Endothelial cell of umbilical vein (primary cell): ENCODE results near the gene PHF2. TPM values are rescaled to one million over a fixed set of nuclear protein-coding genes. Genes with fewer than 3 reads are reported as not detected.

Experiments used
- BruUV-seq: library from RNA; stranded (reverse); fragments of 400-500 nt; replicated peaks from 2 replicates; lab custom pipeline; 2021; lab: Mats Ljungman, UMichigan
- CTCF ChIA-PET: fragments of 300-600, 350-600 bp; sonication (Branson Sonifier 250); formaldehyde crosslinking; loops from one replicate; lab custom pipeline; 2021; ENCODE audit warnings: antibody characterized with exemption, inconsistent platforms; lab: Charles Lee
- POLR2A ChIA-PET: fragments of 300-600, 350-600 bp; sonication (Branson Sonifier 250); formaldehyde crosslinking; loops from one replicate; lab custom pipeline; 2021; ENCODE audit warnings: antibody characterized with exemption, inconsistent platforms; lab: Charles Lee
- DNase-seq: peaks from one replicate; pipeline ENCODE4 v3.0.0-alpha.2; 2011; ENCODE audit warnings: low read depth, low spot score
- FAIRE-seq: peaks from 2 replicates; lab custom pipeline; 2011; peaks lifted over from hg19 to GRCh38; lab: Jason Lieb, UNC
- H2AFZ ChIP-seq: 2 replicates; pipeline ENCODE4 v1.6.0; 2012; ENCODE audit warnings: low read depth, low read length, control low read depth, inconsistent platforms
- H3K27ac ChIP-seq: 2 replicates; pipeline ENCODE4 v1.5.1; 2011; ENCODE audit warnings: low read depth, mild to moderate bottlenecking, control low read depth, low read length, moderate library complexity; ENCODE audit not compliant: insufficient read depth
- H3K27me3 ChIP-seq, 2 experiments: 2 replicates each; pipeline versions ENCODE4 v1.6.0 to v1.6.1; 2011; ENCODE audit warnings: low read length in 2 of 2, mixed read lengths in 1 of 2; ENCODE audit not compliant: control insufficient read depth in 2 of 2, insufficient read depth in 2 of 2
- H3K36me3 ChIP-seq, 2 experiments: 2 replicates in 1 of 2; 3 replicates in 1 of 2; pipeline ENCODE4 v1.5.1; 2011; ENCODE audit warnings: low read length in 2 of 2, mild to moderate bottlenecking in 1 of 2, moderate library complexity in 1 of 2; ENCODE audit not compliant: control insufficient read depth in 2 of 2, insufficient read depth in 2 of 2; ENCODE audit errors: extremely low read depth in 1 of 2
- H3K4me1 ChIP-seq: 3 replicates; pipeline ENCODE4 v1.5.1; 2011; ENCODE audit warnings: mild to moderate bottlenecking, low read length; ENCODE audit not compliant: control insufficient read depth, insufficient read depth; ENCODE audit errors: extremely low read depth
- H3K4me2 ChIP-seq: 2 replicates; pipeline ENCODE4 v1.6.1; 2011; ENCODE audit warnings: low read length, control low read depth, mixed read lengths; ENCODE audit not compliant: insufficient read depth
- H3K4me3 ChIP-seq, 3 experiments: fragments of 200-600 bp in 1 of 3; sonication (generic), shearing (Covaris generic) in 1 of 3; replicated peaks in 1 of 3; 2 replicates each; pipeline ENCODE4 v1.5.1; 2011 to 2016; ENCODE audit warnings: control low read depth in 3 of 3, low read length in 3 of 3, mild to moderate bottlenecking in 2 of 3, inconsistent platforms in 1 of 3, low read depth in 1 of 3, moderate library complexity in 1 of 3; ENCODE audit not compliant: insufficient read depth in 1 of 3
- H3K79me2 ChIP-seq: 2 replicates; pipeline ENCODE4 v1.6.0; 2012; ENCODE audit warnings: low read length, inconsistent platforms; ENCODE audit not compliant: control insufficient read depth, insufficient read depth
- H3K9ac ChIP-seq: replicated peaks from 2 replicates; pipeline ENCODE3; 2011; ENCODE audit warnings: low read length, control low read depth; ENCODE audit not compliant: insufficient read depth; ENCODE audit errors: extremely low read depth
- H3K9me1 ChIP-seq: replicated peaks from 3 replicates; pipeline ENCODE4 v1.6.0; 2011; ENCODE audit warnings: mild to moderate bottlenecking, low read length; ENCODE audit not compliant: control insufficient read depth, insufficient read depth; ENCODE audit errors: extremely low read depth
- H3K9me3 ChIP-seq: replicated peaks from 2 replicates; pipeline ENCODE4 v1.5.1; 2012; ENCODE audit warnings: low read length, inconsistent platforms; ENCODE audit not compliant: control insufficient read depth, insufficient read depth
- H4K20me1 ChIP-seq: replicated peaks from 2 replicates; pipeline ENCODE3; 2011; ENCODE audit warnings: mild to moderate bottlenecking, low read length; ENCODE audit not compliant: control insufficient read depth, insufficient read depth; ENCODE audit errors: extremely low read depth
- CTCF ChIP-seq, 2 donors: IDR thresholded peaks; 1 replicate in 1 of 2; 2 replicates in 1 of 2; pipeline ENCODE4 v1.5.1; 2011; ENCODE audit warnings: low read length in 2 of 2, mild to moderate bottlenecking in 2 of 2, moderate library complexity in 2 of 2, control low read depth in 1 of 2, inconsistent platforms in 1 of 2, low read depth in 1 of 2; ENCODE audit not compliant: insufficient read depth in 1 of 2; ENCODE audit errors: extremely low read depth in 1 of 2
- MAX ChIP-seq: IDR thresholded peaks from 2 replicates; pipeline ENCODE4 v1.6.1; 2011; ENCODE audit not compliant: insufficient read depth, insufficient read length
- MYC ChIP-seq: IDR thresholded peaks from one replicate; pipeline ENCODE4 v1.6.1; 2011; ENCODE audit warnings: mild to moderate bottlenecking, low read depth, low read length
- POLR2AphosphoS5 ChIP-seq: IDR thresholded peaks from 2 replicates; pipeline ENCODE4 v1.6.1; 2012; ENCODE audit warnings: low read depth, mild to moderate bottlenecking, control low read depth, low read length, moderate library complexity; ENCODE audit not compliant: insufficient read depth
- dilution Hi-C: fragments of 300-500 bp; cut with MboI; formaldehyde crosslinking; loops from one replicate; pipeline ENCODE4 v1.15.0; 2019; ENCODE audit warnings: low sequenced_read_pairs; ENCODE audit not compliant: extremely low pct_ligation_motif_present
- intact Hi-C: fragments of 100-400 bp; cut with micrococcal nuclease; formaldehyde crosslinking; loops from one replicate; pipeline ENCODE4 v1.10.0; 2022
- polyA plus RNA-seq, 4 experiments: library from polyadenylated mRNA; depleted of rRNA in 3 of 4; stranded (reverse) in 3 of 4; unstranded in 1 of 4; fragments of >200 nt; gene quantifications; 2 replicates each; pipeline versions ENCODE4 v1.2.1 to v1.2.3, GENCODE V29; 2011 to 2012; ENCODE audit warnings: missing spikeins in 1 of 4
- total RNA-seq: library from RNA; stranded (reverse); gene quantifications from 2 replicates; pipeline ENCODE4 v1.2.3, GENCODE V29; 2021

PHF2 gene
- total and polyA plus RNA-seq, 2 donors (not counting 3 experiments of a cell fraction or from before 2014, with no cell fraction given) = 9.8 to 22.5 TPM

- no peak overlapping the region for H3K4me2 ChIP-seq
- H2AFZ ChIP-seq = no peak overlapping the region
- H3K36me3 ChIP-seq = peaks cover 5 to 34% of the 10 kb centered on the region in 2 experiments
- H3K27ac ChIP-seq = no peak overlapping the region
- no TSS peak for BruUV-seq
- no peak for DNase-seq
- H3K79me2 ChIP-seq = no peaks in the 10 kb centered on the region
- dilution Hi-C loops (no loop called here), intact Hi-C loops (no loop called here)
- no peaks in the 10 kb centered on the region for H3K9me1 ChIP-seq
- ChIA-PET POLR2A (no interaction called here), CTCF (no interaction called here)
- no peak overlapping the region for H3K4me3 ChIP-seq
- H3K9ac ChIP-seq = no peak overlapping the region
- FAIRE-seq = no peak
- TF ChIP-seq POLR2AphosphoS5 = no peak
- no peaks in the 10 kb centered on the region for H3K9me3 ChIP-seq
- H4K20me1 ChIP-seq = no peaks in the 10 kb centered on the region
- no peaks in the 10 kb centered on the region for H3K4me1 ChIP-seq
- H3K27me3 ChIP-seq = no peaks in the 10 kb centered on the region
These were observed 73.4 kb downstream of the PHF2 start for GRCh38 chr9:93649610-93650261.

GRCh38 chr9:93650448-93650847 lies 74.1 kb downstream of the PHF2 start:
- FAIRE-seq = no peak
- peaks cover 5 to 35% of the 10 kb centered on the region in 2 experiments for H3K36me3 ChIP-seq

More at GRCh38 chr9:93650448-93650847, 74.1 kb downstream of the PHF2 start:
- ChIA-PET POLR2A (no interaction called here), CTCF (no interaction called here)
- BruUV-seq = no TSS peak
- no peaks in the 10 kb centered on the region for H3K4me1 ChIP-seq
- TF ChIP-seq MYC (no peak), CTCF (IDR thresholded peaks at IDR 0.05; ENCODE audit: extremely low read depth in 1 of 2, insufficient read depth in 1 of 2, low read depth in 1 of 2, low read length in 2 of 2) (no peak), POLR2AphosphoS5 (no peak), MAX (no peak)
- H2AFZ ChIP-seq = no peak overlapping the region
- no peak overlapping the region for H3K9ac ChIP-seq
- H3K4me3 ChIP-seq = no peak overlapping the region
- intact Hi-C loops (no loop called here), dilution Hi-C loops (no loop called here)
- no peak overlapping the region for H3K27ac ChIP-seq
- no peak for DNase-seq
- H3K9me1 ChIP-seq = no peaks in the 10 kb centered on the region
- H4K20me1 ChIP-seq = no peaks in the 10 kb centered on the region
- H3K27me3 ChIP-seq = no peaks in the 10 kb centered on the region
- H3K4me2 ChIP-seq = no peak overlapping the region
- H3K9me3 ChIP-seq = no peaks in the 10 kb centered on the region
- no peaks in the 10 kb centered on the region for H3K79me2 ChIP-seq
